GM18505 (cell line): Measurements from ENCODE around the gene ATP13A1.
"Not testable (repeated sequence)": the region's sequence is repeated elsewhere in the genome, so short reads cannot be mapped to it uniquely, and the experiment has no call there.

Experiments used
- ATAC-seq: cut with Tn5 transposase; IDR thresholded peaks from one replicate; pipeline ENCODE4 v1.9.1; 2021; ENCODE audit not compliant: unreplicated experiment
- POLR2A ChIP-seq: IDR thresholded peaks from 4 replicates; pipeline ENCODE4 v1.6.1; 2011; ENCODE audit warnings: borderline replicate concordance; ENCODE audit not compliant: insufficient read depth, insufficient read length; ENCODE audit errors: extremely low read depth

The ATP13A1 gene

DNA sequence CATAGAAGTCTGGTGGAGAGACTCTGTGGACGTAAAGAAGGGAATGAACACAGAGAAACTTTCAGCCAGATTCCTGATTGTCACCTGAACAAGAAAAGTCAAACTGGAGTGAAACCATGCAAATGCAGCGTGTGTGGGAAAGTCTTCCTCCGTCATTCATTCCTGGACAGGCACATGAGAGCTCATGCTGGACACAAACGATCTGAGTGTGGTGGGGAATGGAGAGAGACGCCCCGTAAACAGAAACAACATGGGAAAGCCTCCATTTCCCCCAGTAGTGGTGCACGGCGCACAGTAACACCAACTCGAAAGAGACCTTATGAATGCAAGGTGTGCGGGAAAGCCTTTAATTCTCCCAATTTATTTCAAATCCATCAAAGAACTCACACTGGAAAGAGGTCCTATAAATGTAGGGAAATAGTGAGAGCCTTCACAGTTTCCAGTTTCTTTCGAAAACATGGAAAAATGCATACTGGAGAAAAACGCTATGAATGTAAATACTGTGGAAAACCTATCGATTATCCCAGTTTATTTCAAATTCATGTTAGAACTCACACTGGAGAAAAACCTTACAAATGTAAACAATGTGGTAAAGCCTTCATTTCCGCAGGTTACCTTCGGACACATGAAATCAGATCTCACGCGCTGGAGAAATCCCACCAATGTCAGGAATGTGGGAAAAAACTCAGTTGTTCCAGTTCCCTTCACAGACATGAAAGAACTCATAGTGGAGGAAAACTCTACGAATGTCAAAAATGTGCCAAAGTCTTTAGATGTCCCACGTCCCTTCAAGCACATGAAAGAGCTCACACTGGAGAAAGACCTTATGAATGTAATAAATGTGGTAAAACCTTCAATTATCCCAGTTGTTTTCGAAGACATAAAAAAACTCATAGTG, 15.9 kb upstream of the ATP13A1 start:
- no peak for TF ChIP-seq POLR2A
- no peak for ATAC-seq

DNA sequence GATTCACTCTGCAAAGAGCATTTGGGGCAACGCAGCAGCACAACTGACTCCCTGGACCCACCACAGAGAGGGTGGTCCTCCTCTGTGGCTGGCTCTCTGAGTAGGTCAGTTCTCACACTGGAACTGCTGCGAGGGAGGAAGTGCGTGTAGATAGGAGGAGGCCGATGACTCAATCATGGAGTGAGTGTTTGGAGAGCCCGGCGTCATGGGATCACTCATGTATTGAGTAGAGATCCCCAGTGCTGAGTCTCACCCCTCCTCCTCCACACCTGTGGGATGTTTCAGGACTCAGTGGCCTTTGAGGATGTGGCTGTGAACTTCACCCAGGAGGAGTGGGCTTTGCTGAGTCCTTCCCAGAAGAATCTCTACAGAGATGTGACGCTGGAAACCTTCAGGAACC, 14.1 kb upstream of the ATP13A1 start:
- ATAC-seq = no peak
- TF ChIP-seq POLR2A = no peak

DNA sequence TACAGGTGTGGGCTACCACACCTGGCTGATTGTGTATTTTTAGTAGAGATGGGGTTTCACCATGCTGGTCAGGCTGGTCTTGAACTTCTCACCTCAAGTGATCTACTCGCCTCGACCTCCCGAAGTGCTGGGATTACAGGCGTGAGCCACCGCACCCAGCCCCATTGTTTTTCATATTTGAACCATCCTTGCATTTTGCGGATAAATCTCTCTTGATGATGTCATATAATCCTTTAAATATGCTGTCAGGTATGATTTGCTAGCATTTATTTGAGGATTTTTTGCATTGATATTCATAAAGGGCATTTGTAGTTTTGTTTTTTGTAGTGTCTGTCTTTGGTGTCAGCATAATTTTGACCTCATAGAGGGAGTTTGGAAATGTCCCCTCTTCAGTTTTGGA, 10.8 kb upstream of the ATP13A1 start:
- no peak for TF ChIP-seq POLR2A
- no peak for ATAC-seq

DNA sequence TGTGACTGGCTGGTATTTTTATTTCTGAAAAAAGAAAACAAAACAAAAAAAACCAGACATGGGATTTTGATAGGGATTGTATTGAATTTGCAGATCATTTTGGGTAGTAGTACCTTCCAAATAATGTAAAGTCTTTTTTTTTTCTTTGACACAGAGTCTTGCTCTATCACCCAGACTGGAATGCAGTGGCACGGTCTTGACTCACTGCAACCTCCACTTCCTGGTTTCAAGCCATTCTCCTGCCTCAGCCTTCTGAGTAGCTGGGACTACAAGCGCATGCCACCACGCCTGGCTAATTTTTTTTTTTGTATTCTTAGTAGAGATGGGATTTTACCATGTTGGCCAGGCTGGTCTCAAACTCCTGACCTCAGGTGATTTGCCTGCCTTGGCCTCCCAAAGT, 9.3 kb upstream of the ATP13A1 start:
- no peak for TF ChIP-seq POLR2A
- ATAC-seq = no peak

DNA sequence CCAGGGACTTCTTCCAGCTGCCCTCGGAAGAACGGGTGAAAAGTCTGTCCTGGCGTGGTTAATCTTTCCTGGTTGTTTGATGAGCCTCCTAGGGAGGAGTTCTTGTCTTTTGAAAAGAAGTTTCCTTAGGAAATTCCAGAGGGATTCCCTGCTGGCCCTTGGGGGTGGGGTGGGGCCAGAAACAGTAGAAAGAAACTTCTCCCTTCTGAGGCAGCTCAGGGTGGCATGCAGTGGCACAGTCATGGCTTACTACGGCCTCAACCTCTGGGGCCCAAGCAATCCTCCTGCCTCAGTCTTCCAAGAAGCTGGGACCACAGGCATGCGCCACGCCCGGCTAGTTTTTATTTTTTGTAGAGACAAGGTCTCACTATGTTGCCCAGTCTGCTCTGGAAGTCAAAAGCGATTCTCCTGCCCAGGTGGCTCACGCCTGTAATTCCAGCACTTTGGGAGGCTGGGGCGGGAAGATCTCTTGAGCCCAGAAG, 6.6 kb upstream of the ATP13A1 start:
- ATAC-seq = no peak
- no peak for TF ChIP-seq POLR2A

DNA sequence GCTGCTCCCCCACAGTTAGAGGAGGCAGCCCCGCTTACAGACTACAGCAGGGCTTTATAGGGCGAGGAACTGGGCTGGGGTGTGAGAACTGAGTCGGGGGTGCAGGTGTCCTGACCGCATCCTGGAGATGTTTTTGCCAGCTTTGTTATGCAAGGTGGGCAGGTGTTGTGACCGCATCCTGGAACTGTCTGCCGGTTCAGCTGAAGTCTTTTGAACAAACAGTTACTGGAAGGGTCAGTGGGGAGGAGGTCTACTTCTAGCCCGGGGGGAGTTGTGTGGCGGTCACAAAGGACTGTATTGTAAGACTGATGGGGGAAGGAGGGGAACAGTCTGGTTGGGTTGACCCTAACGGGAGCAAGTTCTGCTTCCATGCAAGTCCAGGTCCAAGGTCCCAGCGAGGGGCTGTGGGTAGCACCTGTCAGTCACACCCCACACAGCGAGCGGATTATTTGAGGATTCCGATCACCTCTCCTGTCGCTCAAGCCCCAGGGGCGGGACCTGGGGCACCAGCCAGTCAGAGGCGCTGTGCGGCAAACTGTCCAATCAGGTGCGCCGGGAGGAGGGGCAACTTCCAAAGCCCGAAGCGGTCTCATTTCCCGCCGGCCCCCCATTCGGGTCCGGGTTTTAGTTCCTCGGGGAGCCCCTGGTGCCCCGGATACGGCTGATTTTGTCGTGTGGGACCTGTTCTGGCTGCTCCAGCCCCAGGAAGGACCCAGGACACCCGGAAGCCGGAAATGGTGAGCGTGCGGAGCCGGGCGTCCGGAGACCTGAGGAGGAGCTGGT, 4.9 kb upstream of the ATP13A1 start, which contains the start of gene ZNF101:
Gene ZNF101, plus strand, starts transcription at position 610 of the 783 bp plus-strand sequence. Its CDS starts 125 bp downstream, at position 735.
- TF ChIP-seq POLR2A = peak; percentile 91
- ATAC-seq = peak; percentile 67

- ATAC-seq = not testable (repeated sequence)
These were observed 2.0 kb upstream of the ATP13A1 start for GRCh38 chr19:19665420-19665948.

DNA sequence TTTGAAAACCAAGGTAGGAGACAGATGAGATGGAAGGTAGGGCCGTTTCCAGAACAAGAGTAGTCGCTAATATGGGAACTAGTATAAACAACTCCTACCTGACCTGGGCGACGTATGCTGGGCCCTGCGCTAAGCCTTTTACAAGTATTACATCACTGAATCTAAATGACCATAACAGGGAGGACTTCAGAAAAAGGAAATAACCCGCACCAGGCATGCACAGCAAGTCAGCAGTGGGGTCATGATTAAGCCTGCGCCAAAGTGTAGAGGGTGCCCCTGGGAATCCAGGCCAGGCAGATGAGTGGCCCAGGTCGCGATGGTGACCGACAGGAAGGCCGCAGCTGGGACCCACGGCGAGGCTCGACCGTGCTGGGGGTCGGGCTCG, 613 bp downstream of the ATP13A1 start:
- ATAC-seq = no peak
- no peak for TF ChIP-seq POLR2A

- ATAC-seq = no peak
- TF ChIP-seq POLR2A = no peak
These were observed 1.1 kb downstream of the ATP13A1 start for GRCh38 chr19:19662344-19662743.

DNA sequence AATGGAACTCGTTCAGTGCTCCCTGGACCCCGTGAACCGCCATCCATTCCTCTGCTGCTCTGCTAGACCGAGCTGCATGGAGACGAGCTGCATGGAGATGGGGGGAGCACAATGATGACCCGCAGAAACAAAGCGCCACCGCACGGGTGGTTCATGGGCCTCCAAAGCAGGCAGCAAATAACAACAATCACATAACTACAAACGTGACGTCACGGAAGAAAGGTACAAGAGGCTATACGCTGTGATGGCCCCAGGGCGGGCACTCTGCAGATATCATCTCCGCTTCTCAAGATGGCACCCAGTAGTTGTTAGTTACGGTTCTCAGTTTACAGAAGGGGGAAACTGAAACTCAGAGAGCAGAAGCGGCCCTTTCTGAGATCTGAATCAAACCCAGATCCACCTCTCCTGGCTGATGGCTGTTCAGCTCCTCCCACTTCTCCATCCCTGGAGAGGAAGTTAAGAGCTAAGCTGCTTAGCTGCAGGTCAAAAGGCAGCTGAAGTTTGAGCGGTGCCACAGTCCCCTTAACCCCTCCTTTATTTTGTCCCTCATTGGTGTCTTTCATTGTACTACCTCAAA, 1.7 kb downstream of the ATP13A1 start:
- ATAC-seq = peak; percentile 29
- peak; percentile 75 for TF ChIP-seq POLR2A

- ATAC-seq = no peak
- no peak for TF ChIP-seq POLR2A
These were observed 2.3 kb downstream of the ATP13A1 start for GRCh38 chr19:19661141-19661674.

DNA sequence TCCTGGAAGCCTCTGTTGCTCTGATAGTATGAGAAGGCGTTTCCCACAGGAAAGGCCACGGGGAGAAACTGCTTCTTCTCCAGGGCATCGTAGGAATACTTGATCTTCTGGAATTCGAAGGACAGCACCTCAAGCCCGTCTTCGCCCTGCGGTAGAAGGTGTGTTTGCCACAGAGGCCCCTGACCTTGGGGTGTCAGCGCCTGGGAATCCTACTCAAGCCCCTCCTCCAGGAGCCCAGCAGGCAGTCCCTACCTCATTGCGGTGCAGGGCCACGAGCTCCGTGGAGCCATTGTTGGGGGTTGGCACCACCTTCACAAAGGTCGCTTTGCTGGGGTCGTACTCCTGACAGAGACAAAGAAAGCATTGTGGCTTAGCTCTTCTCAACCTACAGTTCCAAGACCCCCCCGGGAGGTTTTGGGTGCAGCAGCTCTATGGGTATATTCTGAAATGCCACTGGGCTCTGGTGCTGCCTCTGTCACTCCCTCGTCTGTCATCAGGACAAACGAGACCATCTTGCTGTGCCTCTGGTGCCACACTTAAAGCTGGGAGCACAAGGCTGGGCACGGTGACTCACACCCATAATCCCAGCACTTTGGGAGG, 3.7 kb downstream of the ATP13A1 start:
- TF ChIP-seq POLR2A = no peak
- no peak for ATAC-seq

- no peak for TF ChIP-seq POLR2A
- ATAC-seq = no peak
These were observed 6.1 kb downstream of the ATP13A1 start for GRCh38 chr19:19657397-19657783.
